Esophagus squamous epithelium (tissue), 5 donors: ENCODE measurements around the gene FBRS. TPM values are rescaled to one million over a fixed set of nuclear protein-coding genes. Genes with fewer than 3 reads are reported as not detected.

Experiments used
- DNase-seq: peaks from one replicate; lab custom pipeline; 2025; lab: John Stamatoyannopoulos, UW
- H3K27ac ChIP-seq, 4 donors: fragments of 200-600 bp; sonication (generic); one replicate each; pipeline ENCODE4 v1.5.1; 2016 to 2019; ENCODE audit warnings: mild to moderate bottlenecking in 1 of 4
- H3K27me3 ChIP-seq, 4 donors: fragments of 200-600 bp; sonication (generic); 1 replicate in 3 of 4; 2 replicates in 1 of 4; pipeline versions ENCODE4 v1.5.1 to v1.6.0; 2017 to 2021; ENCODE audit warnings: antibody characterized with exemption in 1 of 4
- H3K36me3 ChIP-seq, 3 donors: fragments of 200-600 bp; sonication (generic); one replicate each; pipeline ENCODE4 v1.5.1; 2016 to 2019
- H3K4me1 ChIP-seq, 3 donors: fragments of 200-600 bp; sonication (generic); one replicate each; pipeline ENCODE4 v1.5.1; 2017 to 2019
- H3K4me3 ChIP-seq, 4 donors: fragments of 200-600 bp; sonication (generic); 1 replicate in 3 of 4; 2 replicates in 1 of 4; pipeline ENCODE4 v1.5.1; 2016 to 2019; ENCODE audit warnings: mild to moderate bottlenecking in 2 of 4, moderate library complexity in 1 of 4
- H3K9me3 ChIP-seq, 3 donors: fragments of 200-600 bp; sonication (generic); one replicate each; pipeline ENCODE4 v1.5.1; 2016 to 2019
- POLR2A ChIP-seq, 4 donors: fragments of 450-650 bp; IDR thresholded peaks; one replicate each; pipeline ENCODE4 v1.6.1; 2017; ENCODE audit warnings: antibody characterized with exemption in 4 of 4, mild to moderate bottlenecking in 4 of 4, moderate library complexity in 3 of 4
- WGBS, 2 donors: methylation state at CpG; one replicate each; pipeline ENCODE4 v1.1.5; 2018; 5-methylcytosine and 5-hydroxymethylcytosine counted together
- intact Hi-C: fragments of 100-400 bp; cut with DNase I; formaldehyde crosslinking; loops from one replicate; pipeline ENCODE4 v1.15.0; 2022
- total RNA-seq, 4 donors: library from RNA; depleted of rRNA; stranded (reverse); fragments of >200 nt; gene quantifications; one replicate each; pipeline ENCODE4 v1.1.0, GENCODE V29; 2016
- TF ChIP-seq, protein P1 (sequence below), 6 experiments: fragments of 450-650 bp in 4 of 6; fragments of 200-600 bp in 2 of 6; sonication (generic) in 2 of 6; IDR thresholded peaks; one replicate each; pipeline ENCODE4 v1.5.1; 2016 to 2019; ENCODE audit warnings: antibody characterized with exemption in 6 of 6, mild to moderate bottlenecking in 4 of 6, moderate library complexity in 4 of 6
- donor health status: DM: yes; HTN: yes; CAD: no.

The FBRS gene
- total RNA-seq, 4 donors from 2014 or later, result 22.3 to 80.2 (median 45.3) TPM

DNA sequence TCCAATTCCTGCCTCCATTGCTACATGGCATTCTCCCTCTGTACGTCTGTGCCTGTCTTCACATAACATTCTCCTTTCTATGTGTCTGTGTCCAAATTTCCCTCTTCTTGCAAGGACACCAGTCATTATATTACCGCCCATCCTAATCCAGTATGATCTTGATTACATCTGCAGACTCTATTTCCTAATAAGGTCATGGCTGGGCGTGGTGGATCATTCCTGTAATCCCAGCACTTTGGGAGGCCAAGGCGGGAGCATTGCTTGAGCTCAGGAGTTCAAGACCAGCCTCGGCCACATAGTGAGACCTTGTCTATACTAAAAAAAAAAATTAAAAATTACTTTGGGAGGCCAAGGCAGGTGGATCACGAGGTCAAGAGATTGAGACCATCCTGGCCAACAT is 12.5 kb upstream of the FBRS start:
- TF ChIP-seq, protein P1, sequence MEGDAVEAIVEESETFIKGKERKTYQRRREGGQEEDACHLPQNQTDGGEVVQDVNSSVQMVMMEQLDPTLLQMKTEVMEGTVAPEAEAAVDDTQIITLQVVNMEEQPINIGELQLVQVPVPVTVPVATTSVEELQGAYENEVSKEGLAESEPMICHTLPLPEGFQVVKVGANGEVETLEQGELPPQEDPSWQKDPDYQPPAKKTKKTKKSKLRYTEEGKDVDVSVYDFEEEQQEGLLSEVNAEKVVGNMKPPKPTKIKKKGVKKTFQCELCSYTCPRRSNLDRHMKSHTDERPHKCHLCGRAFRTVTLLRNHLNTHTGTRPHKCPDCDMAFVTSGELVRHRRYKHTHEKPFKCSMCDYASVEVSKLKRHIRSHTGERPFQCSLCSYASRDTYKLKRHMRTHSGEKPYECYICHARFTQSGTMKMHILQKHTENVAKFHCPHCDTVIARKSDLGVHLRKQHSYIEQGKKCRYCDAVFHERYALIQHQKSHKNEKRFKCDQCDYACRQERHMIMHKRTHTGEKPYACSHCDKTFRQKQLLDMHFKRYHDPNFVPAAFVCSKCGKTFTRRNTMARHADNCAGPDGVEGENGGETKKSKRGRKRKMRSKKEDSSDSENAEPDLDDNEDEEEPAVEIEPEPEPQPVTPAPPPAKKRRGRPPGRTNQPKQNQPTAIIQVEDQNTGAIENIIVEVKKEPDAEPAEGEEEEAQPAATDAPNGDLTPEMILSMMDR (IDR thresholded peaks at IDR 0.05), result no peak
- TF ChIP-seq POLR2A (IDR thresholded peaks at IDR 0.05), result no peak
- intact Hi-C loops, result loop anchor here (10.0 kb wide), 1 partner anchor 61 kb away; the partner anchor contains the start of gene ZNF785
- H3K4me1 ChIP-seq, result peaks cover 0 to 9% (median 6%) of the 10 kb centered on the region in 3 donors
- H3K9me3 ChIP-seq, result no peaks in the 10 kb centered on the region
- H3K27ac ChIP-seq, result no peak overlapping the region
- no peaks in the 10 kb centered on the region for H3K27me3 ChIP-seq
- WGBS, 2 donors, result 50 to 58% methylated on average over 5 to 6 of the region's 6 CpGs
- no peaks in the 10 kb centered on the region for H3K36me3 ChIP-seq
- H3K4me3 ChIP-seq, result no peak overlapping the region
- DNase-seq, result no peak

DNA sequence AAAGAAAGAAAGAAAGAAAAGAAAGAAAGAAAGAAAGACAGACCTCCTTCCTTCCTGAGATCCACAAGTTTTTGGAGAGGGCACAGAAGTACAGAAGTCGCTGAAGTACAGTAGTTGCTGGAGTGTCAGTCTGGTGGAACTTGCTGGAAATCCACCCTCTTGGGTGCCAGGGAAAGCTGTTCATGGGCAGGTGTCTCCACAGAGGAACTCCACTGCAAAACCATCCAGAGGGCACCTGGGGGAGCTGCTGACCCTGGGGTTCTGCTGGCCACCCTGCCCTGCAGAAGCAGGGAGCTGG is 11.0 kb upstream of the FBRS start:
- H3K27me3 ChIP-seq, result no peaks in the 10 kb centered on the region
- DNase-seq, result no peak
- WGBS, 2 donors, result 73 to 80% methylated on average over 1 of the region's 1 CpG
- H3K36me3 ChIP-seq, result peaks cover 0 to under 1% (median 0%) of the 10 kb centered on the region in 3 donors
- no peaks in the 10 kb centered on the region for H3K9me3 ChIP-seq
- H3K27ac ChIP-seq, result no peak overlapping the region
- intact Hi-C loops, result loop anchor here (10.0 kb wide), 1 partner anchor 62 kb away; the partner anchor contains the start of gene ZNF785
- TF ChIP-seq, protein P1 (IDR thresholded peaks at IDR 0.05), result no peak
- no peak for TF ChIP-seq POLR2A (IDR thresholded peaks at IDR 0.05)
- H3K4me1 ChIP-seq, result peaks cover 3 to 20% (median 12%) of the 10 kb centered on the region in 3 donors
- no peak overlapping the region for H3K4me3 ChIP-seq

DNA sequence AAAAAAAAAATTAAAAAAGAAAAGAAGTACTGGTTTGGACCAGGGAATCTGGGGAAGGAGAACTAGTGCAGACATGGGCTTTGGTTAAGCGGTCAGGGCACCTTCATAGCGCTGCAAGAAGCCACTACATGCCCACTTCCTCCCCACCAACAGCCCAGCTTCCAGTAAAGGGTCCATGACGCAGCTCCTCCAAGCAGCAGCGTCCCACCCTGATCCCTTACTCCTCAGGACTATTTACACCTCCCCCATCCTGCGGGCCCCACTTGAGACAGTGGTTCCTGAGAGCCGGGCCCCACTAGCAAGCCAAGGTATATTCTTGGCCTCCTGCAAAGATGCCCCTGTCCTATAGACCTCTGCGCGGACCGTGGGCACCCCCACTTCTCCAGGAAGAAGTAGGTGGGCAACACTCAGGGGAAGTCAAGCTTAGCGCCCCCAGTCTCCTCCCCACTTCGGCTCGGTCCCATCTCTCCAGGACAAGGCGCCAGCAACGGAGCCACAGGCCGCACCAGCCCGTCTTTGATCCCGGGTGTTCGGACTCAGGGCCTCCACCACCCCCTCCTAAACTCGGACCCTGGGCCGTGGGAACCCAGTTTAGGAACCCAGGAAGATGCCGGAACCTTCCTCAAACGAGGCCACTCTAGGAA is 8.4 kb upstream of the FBRS start:
- no peak for TF ChIP-seq POLR2A (IDR thresholded peaks at IDR 0.05)
- TF ChIP-seq, protein P1 (IDR thresholded peaks at IDR 0.05), result no peak
- Histone ChIP-seq H3K36me3 (peaks cover 3 to 27% (median 19%) of the 10 kb centered on the region in 3 donors), H3K27me3 (no peaks in the 10 kb centered on the region), H3K4me3 (peak overlapping the region; percentile 43 to 98 (median 88)), H3K27ac (peak overlapping the region; percentile 83 to 99 (median 98)), H3K4me1 (peaks cover 9 to 33% (median 17%) of the 10 kb centered on the region in 3 donors), H3K9me3 (no peaks in the 10 kb centered on the region)
- WGBS, 2 donors, result 47 to 92% methylated on average over 4 to 9 of the region's 22 CpGs
- intact Hi-C loops, result loop anchor here (10.0 kb wide), 1 partner anchor 65 kb away; the partner anchor contains the start of gene ZNF785
- DNase-seq, result no peak

DNA sequence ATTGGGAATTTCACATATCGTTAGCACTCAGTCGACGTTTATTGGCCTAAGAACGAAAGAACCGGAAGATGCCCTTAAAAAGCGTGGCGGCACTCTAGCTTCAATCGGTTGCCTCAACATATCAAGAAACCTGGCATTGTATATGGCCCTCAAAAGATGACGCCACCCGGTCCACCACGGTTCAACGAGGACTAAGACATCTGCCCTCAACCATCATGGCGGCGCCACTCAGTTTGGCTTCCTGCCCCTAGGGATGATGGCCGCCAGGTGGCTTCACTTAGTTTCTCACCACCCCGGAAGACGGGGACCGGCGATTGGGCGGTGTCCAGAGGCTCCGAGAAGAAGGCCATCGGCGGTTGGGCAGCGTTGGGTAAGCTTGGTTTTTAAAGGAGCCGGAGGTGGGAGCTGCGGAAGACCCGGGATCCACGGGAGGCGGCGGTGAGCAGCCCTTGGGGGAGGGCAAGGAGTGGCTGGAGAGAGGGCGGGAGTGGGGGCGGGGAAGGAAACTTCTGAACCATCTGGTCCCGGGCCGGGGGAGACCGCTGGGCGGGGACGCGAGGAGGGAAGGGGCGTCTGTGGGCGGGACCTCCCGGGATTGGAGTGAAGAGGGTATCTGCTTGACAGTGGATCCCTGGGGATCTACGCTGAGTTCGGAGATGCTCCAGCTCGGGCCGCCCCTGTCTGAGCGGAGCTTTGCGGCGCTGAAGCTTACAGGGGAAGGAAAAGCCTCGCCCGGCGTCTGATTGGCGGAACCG is 7.7 kb upstream of the FBRS start, which contains the start of gene PRR14:
TSS of gene PRR14 (plus strand) at position 592 of the 755 bp plus-strand sequence. CDS start 686 bp downstream, outside the sequence.
- H3K27ac ChIP-seq, result peak within 1 kb of the TSS; percentile 83 to 99 (median 98)
- DNase-seq, result peak; percentile 95
- H3K27me3 ChIP-seq, result no peaks in the 10 kb centered on the region
- WGBS, 2 donors, result 0% methylated on average over 7 to 15 of the region's 53 CpGs
- peaks cover 10 to 34% (median 24%) of the 10 kb centered on the region in 3 donors for H3K36me3 ChIP-seq
- TF ChIP-seq, protein P1 (IDR thresholded peaks at IDR 0.05), result peak in 5 of 6 experiments; percentile 17 to 72 (median 55)
- TF ChIP-seq POLR2A (IDR thresholded peaks at IDR 0.05), result peak in 2 of 4 donors; percentile 35 to 40
- peaks cover 9 to 33% (median 17%) of the 10 kb centered on the region in 3 donors for H3K4me1 ChIP-seq
- intact Hi-C loops, result no loop called here
- peak within 1 kb of the TSS; percentile 43 to 98 (median 88) for H3K4me3 ChIP-seq
- no peaks in the 10 kb centered on the region for H3K9me3 ChIP-seq
